SK-N-SH (cell line): ENCODE measurements around the gene ASTN2.

ENCODE experiments used
- GABPA ChIP-seq: IDR thresholded peaks from 2 replicates; pipeline ENCODE4 v1.4.0; 2012; ENCODE audit warnings: low read depth, mild to moderate bottlenecking
- NFIC ChIP-seq: IDR thresholded peaks from 2 replicates; pipeline ENCODE4 v1.4.0; 2012; ENCODE audit warnings: borderline replicate concordance

DNA sequence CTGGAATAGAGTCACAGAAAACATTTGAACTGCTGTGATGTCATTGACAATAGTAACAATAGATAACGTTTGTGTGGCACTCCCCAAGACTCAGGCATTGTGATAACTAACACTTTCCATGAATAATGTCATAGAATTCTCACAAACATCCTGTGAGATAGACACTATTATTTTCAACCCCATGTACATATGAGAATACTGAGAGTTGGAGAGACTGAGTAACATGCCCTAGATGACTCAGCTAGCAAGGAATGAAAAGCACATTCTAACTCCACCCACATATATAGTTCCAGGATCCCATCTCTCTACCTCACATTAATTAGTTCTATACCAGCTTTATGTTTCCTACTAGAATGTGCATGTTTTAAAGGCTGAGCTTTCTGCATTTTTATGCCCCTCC, 71.4 kb downstream of the ASTN2 start:
- TF ChIP-seq GABPA (no peak), NFIC (no peak)
